ENCODE results near the gene RYR3.

RYR3 gene

DNA sequence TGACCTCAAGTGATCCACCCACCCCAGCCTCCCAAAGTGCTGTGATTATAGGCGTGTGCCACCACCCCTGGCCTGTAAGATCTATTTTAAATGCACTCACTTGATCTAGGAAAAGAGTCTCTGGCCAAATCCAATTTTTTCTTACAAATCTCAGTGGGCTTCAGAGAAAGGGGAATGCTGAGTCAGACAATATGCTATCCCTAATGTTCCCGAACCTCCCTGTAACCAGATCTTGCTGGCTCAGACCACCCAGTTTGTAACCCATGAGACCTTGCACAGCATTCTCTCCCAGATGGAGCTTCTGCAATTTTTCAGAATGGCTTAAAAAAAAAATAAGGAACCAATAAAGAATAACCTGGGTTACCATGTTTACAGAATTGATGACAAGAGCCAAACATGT, 205.8 kb downstream of the RYR3 start:
- H3K4me1 ChIP-seq (ENCODE audit: control insufficient read depth, low read length) = no peaks in the 10 kb centered on the region
- no peak for TF ChIP-seq EZH2phosphoT487 (IDR thresholded peaks at IDR 0.05; ENCODE audit: borderline replicate concordance, low read length)
- TF ChIP-seq, protein P1, sequence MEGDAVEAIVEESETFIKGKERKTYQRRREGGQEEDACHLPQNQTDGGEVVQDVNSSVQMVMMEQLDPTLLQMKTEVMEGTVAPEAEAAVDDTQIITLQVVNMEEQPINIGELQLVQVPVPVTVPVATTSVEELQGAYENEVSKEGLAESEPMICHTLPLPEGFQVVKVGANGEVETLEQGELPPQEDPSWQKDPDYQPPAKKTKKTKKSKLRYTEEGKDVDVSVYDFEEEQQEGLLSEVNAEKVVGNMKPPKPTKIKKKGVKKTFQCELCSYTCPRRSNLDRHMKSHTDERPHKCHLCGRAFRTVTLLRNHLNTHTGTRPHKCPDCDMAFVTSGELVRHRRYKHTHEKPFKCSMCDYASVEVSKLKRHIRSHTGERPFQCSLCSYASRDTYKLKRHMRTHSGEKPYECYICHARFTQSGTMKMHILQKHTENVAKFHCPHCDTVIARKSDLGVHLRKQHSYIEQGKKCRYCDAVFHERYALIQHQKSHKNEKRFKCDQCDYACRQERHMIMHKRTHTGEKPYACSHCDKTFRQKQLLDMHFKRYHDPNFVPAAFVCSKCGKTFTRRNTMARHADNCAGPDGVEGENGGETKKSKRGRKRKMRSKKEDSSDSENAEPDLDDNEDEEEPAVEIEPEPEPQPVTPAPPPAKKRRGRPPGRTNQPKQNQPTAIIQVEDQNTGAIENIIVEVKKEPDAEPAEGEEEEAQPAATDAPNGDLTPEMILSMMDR (IDR thresholded peaks at IDR 0.05; ENCODE audit: low read depth, low read length, poor library complexity, severe bottlenecking) = no peak
- no peaks in the 10 kb centered on the region for H3K9me2 ChIP-seq (replicated peaks; ENCODE audit: control insufficient read depth, low read length)
- no peak overlapping the region for H3K4me2 ChIP-seq (ENCODE audit: low read length)
- H3K9me3 ChIP-seq (ENCODE audit: control insufficient read depth, insufficient read depth, low read length) = no peaks in the 10 kb centered on the region
- H3F3A ChIP-seq (ENCODE audit: control insufficient read depth, insufficient read depth) = no peaks in the 10 kb centered on the region
- H3K4me3 ChIP-seq (ENCODE audit: low read length) = no peak overlapping the region
- H3K27ac ChIP-seq (ENCODE audit: low read depth, low read length) = no peak overlapping the region
- no peaks in the 10 kb centered on the region for H3K36me3 ChIP-seq (ENCODE audit: control insufficient read depth, low read length)
- no peaks in the 10 kb centered on the region for H3K79me2 ChIP-seq (ENCODE audit: control insufficient read depth, low read length)
- no peaks in the 10 kb centered on the region for H4K20me1 ChIP-seq (ENCODE audit: control insufficient read depth, insufficient read depth, low read depth, low read length)
- H3K27me3 ChIP-seq (ENCODE audit: control insufficient read depth, low read length) = 0 out of 2 replicates have a peak, but pooled peaks cover 3% of the 10 kb centered on the region

DNA sequence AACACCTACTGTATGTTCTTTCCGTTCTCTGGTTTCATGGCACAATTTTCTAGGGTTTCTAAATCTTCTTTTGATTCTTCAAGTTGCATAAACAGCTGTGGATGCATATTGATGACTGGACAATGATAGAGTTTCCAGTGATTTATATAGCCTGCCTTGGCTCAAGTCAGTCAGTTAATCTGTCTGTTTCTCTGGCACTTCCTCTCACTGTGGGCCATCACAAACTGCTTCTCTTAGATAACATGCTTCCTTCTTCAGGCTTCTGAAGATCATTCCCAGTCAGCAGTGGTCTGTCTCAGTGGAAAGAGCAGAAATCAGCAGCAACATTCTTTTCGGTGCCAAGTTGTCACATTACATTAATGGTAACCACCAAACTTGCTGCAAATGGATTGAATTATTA, 207.2 kb downstream of the RYR3 start:
- no peaks in the 10 kb centered on the region for H3K9me2 ChIP-seq (replicated peaks; ENCODE audit: control insufficient read depth, low read length)
- H3K27ac ChIP-seq (ENCODE audit: low read depth, low read length) = no peak overlapping the region
- no peak overlapping the region for H3K4me2 ChIP-seq (ENCODE audit: low read length)
- H3K9me3 ChIP-seq (ENCODE audit: control insufficient read depth, insufficient read depth, low read length) = no peaks in the 10 kb centered on the region
- H3K79me2 ChIP-seq (ENCODE audit: control insufficient read depth, low read length) = no peaks in the 10 kb centered on the region
- no peaks in the 10 kb centered on the region for H3F3A ChIP-seq (ENCODE audit: control insufficient read depth, insufficient read depth)
- H4K20me1 ChIP-seq (ENCODE audit: control insufficient read depth, insufficient read depth, low read depth, low read length) = no peaks in the 10 kb centered on the region
- no peaks in the 10 kb centered on the region for H3K36me3 ChIP-seq (ENCODE audit: control insufficient read depth, low read length)
- TF ChIP-seq, protein P1 (IDR thresholded peaks at IDR 0.05; ENCODE audit: low read depth, low read length, poor library complexity, severe bottlenecking) = no peak
- no peak for TF ChIP-seq EZH2phosphoT487 (IDR thresholded peaks at IDR 0.05; ENCODE audit: borderline replicate concordance, low read length)
- no peaks in the 10 kb centered on the region for H3K27me3 ChIP-seq (ENCODE audit: control insufficient read depth, low read length)
- no peak overlapping the region for H3K4me3 ChIP-seq (ENCODE audit: low read length)
- no peaks in the 10 kb centered on the region for H3K4me1 ChIP-seq (ENCODE audit: control insufficient read depth, low read length)

DNA sequence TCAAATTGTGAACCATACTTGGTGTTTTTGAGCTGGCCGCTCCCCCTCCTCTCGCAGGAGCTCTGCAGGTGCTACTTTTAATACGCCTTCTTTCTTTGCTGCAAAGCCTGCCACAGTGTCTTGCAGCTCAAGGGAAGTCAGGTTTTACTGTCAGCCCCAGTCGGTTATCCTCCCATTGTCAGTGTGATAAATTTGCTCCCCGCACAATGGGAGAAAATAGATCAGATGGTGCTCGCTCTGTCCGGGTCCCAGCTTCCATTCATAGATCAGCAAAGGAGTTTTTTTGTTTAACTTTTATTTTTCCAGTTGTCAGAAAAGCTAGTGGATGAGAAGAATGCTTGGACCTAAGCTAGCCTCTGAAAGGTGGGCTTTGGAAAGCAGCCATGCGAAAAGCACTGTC, 207.7 kb downstream of the RYR3 start:
- Histone ChIP-seq H3K4me3 (ENCODE audit: low read length) (no peak overlapping the region), H3K36me3 (ENCODE audit: control insufficient read depth, low read length) (no peaks in the 10 kb centered on the region), H4K20me1 (ENCODE audit: control insufficient read depth, insufficient read depth, low read depth, low read length) (no peaks in the 10 kb centered on the region), H3K9me2 (replicated peaks; ENCODE audit: control insufficient read depth, low read length) (no peaks in the 10 kb centered on the region), H3K27me3 (ENCODE audit: control insufficient read depth, low read length) (no peaks in the 10 kb centered on the region), H3K27ac (ENCODE audit: low read depth, low read length) (no peak overlapping the region), H3F3A (ENCODE audit: control insufficient read depth, insufficient read depth) (no peaks in the 10 kb centered on the region), H3K9me3 (ENCODE audit: control insufficient read depth, insufficient read depth, low read length) (no peaks in the 10 kb centered on the region), H3K79me2 (ENCODE audit: control insufficient read depth, low read length) (no peaks in the 10 kb centered on the region), H3K4me2 (ENCODE audit: low read length) (no peak overlapping the region), H3K4me1 (ENCODE audit: control insufficient read depth, low read length) (no peaks in the 10 kb centered on the region)
- TF ChIP-seq, protein P1 (IDR thresholded peaks at IDR 0.05; ENCODE audit: low read depth, low read length, poor library complexity, severe bottlenecking) = no peak
- TF ChIP-seq EZH2phosphoT487 (IDR thresholded peaks at IDR 0.05; ENCODE audit: borderline replicate concordance, low read length) = no peak

DNA sequence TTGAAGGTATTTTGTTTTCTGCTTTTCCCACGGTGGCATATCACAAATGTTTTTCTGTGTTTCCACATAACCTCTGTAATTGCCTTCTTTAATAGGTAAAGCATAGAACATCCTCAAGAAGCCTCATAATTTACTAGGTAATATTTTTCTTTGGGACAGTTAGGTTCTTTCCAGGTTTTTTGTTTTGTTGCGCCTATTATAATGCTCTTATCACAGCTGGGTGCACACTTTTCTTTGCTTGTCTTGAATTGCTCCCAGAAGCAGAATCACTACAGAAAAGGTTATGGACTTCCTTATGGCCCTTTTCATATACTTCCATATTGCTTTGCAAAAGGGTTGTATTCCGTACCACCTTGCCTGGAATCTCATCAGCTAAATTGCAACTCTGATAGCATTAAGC, 213.5 kb downstream of the RYR3 start:
- H3K79me2 ChIP-seq (ENCODE audit: control insufficient read depth, low read length) = no peaks in the 10 kb centered on the region
- H3K27ac ChIP-seq (ENCODE audit: low read depth, low read length) = no peak overlapping the region
- no peaks in the 10 kb centered on the region for H3F3A ChIP-seq (ENCODE audit: control insufficient read depth, insufficient read depth)
- no peak overlapping the region for H3K4me3 ChIP-seq (ENCODE audit: low read length)
- no peaks in the 10 kb centered on the region for H3K4me1 ChIP-seq (ENCODE audit: control insufficient read depth, low read length)
- H3K4me2 ChIP-seq (ENCODE audit: low read length) = no peak overlapping the region
- no peaks in the 10 kb centered on the region for H3K9me2 ChIP-seq (replicated peaks; ENCODE audit: control insufficient read depth, low read length)
- H3K36me3 ChIP-seq (ENCODE audit: control insufficient read depth, low read length) = no peaks in the 10 kb centered on the region
- no peaks in the 10 kb centered on the region for H4K20me1 ChIP-seq (ENCODE audit: control insufficient read depth, insufficient read depth, low read depth, low read length)
- no peaks in the 10 kb centered on the region for H3K9me3 ChIP-seq (ENCODE audit: control insufficient read depth, insufficient read depth, low read length)
- TF ChIP-seq, protein P1 (IDR thresholded peaks at IDR 0.05; ENCODE audit: low read depth, low read length, poor library complexity, severe bottlenecking) = no peak
- TF ChIP-seq EZH2phosphoT487 (IDR thresholded peaks at IDR 0.05; ENCODE audit: borderline replicate concordance, low read length) = no peak
- H3K27me3 ChIP-seq (ENCODE audit: control insufficient read depth, low read length) = no peaks in the 10 kb centered on the region

Data from DOHH2 (cell line).